OCI-M1 (cell line): Measurements from ENCODE around the gene ACOD1.

Experiments
- DNase-seq: peaks from one replicate; lab custom pipeline; 2025; lab: John Stamatoyannopoulos, UW

The ACOD1 gene

GRCh38 chr13:76991796-76992547 is 43.7 kb downstream of the ACOD1 start, which contains the start of gene CLN5:
CLN5 (plus strand) TSS chr13:76992081; CDS start chr13:76992099, 18 bp downstream.
- peak; percentile 96 for DNase-seq

- peak; percentile 71 for DNase-seq
Observed at GRCh38 chr13:76992548-76993001, 44.3 kb downstream of the ACOD1 start.

- DNase-seq = peak; percentile 54
Observed at GRCh38 chr13:76993021-76993420, 44.7 kb downstream of the ACOD1 start.

- DNase-seq = no peak
Observed at GRCh38 chr13:76993473-76993872, 45.2 kb downstream of the ACOD1 start.

- no peak for DNase-seq
Observed at GRCh38 chr13:76994281-76994680, 46.0 kb downstream of the ACOD1 start.

- DNase-seq = no peak
Observed at GRCh38 chr13:77000475-77000874, 52.2 kb downstream of the ACOD1 start.

GRCh38 chr13:77001540-77001939 is 53.2 kb downstream of the ACOD1 start:
- DNase-seq = no peak

- DNase-seq = no peak
Observed at GRCh38 chr13:77001963-77002587, 53.8 kb downstream of the ACOD1 start.

GRCh38 chr13:77002590-77003190 is 54.4 kb downstream of the ACOD1 start:
- peak; percentile 51 for DNase-seq
